ENCODE data around the gene ITPK1.
"Not testable (repeated sequence)": the region's sequence is repeated elsewhere in the genome, so short reads cannot be mapped to it uniquely, and the experiment has no call there.

ITPK1 gene

GRCh38 chr14:93115821-93116675, at the start of gene ITPK1:
ITPK1 (minus strand) TSS chr14:93115925; CDS start chr14:93115163, 762 bp downstream.
- peak; percentile 37 for DNase-seq (ENCODE audit: low read depth)

- no peak for DNase-seq (ENCODE audit: low read depth)
These were observed 47.8 kb upstream of the ITPK1 start for GRCh38 chr14:93163564-93163963.

- DNase-seq (ENCODE audit: low read depth): no peak
These were observed 45.8 kb upstream of the ITPK1 start for GRCh38 chr14:93161411-93161940.

- no peak for DNase-seq (ENCODE audit: low read depth)
These were observed 44.7 kb upstream of the ITPK1 start for GRCh38 chr14:93160353-93160801.

GRCh38 chr14:93159625-93160352, 44.1 kb upstream of the ITPK1 start:
- not testable (repeated sequence) for DNase-seq (ENCODE audit: low read depth)

GRCh38 chr14:93158349-93158748, 42.6 kb upstream of the ITPK1 start:
- DNase-seq (ENCODE audit: low read depth): not testable (repeated sequence)

- no peak for DNase-seq (ENCODE audit: low read depth)
These were observed 41.1 kb upstream of the ITPK1 start for GRCh38 chr14:93156693-93157369.

GRCh38 chr14:93155667-93156066, 39.9 kb upstream of the ITPK1 start:
- DNase-seq (ENCODE audit: low read depth): no peak

- no peak for DNase-seq (ENCODE audit: low read depth)
These were observed 37.4 kb upstream of the ITPK1 start for GRCh38 chr14:93153121-93153520.

GRCh38 chr14:93150227-93151208, 34.8 kb upstream of the ITPK1 start:
- DNase-seq (ENCODE audit: low read depth): no peak

- DNase-seq (ENCODE audit: low read depth): no peak
These were observed 33.3 kb upstream of the ITPK1 start for GRCh38 chr14:93148979-93149378.

- DNase-seq (ENCODE audit: low read depth): no peak
These were observed 30.4 kb upstream of the ITPK1 start for GRCh38 chr14:93146119-93146518.

GRCh38 chr14:93142854-93143652, 27.3 kb upstream of the ITPK1 start:
- DNase-seq (ENCODE audit: low read depth): no peak

GRCh38 chr14:93137864-93138263, 22.1 kb upstream of the ITPK1 start:
- no peak for DNase-seq (ENCODE audit: low read depth)

GRCh38 chr14:93136508-93136907, 20.8 kb upstream of the ITPK1 start:
- not testable (repeated sequence) for DNase-seq (ENCODE audit: low read depth)

GRCh38 chr14:93136009-93136408, 20.3 kb upstream of the ITPK1 start:
- no peak for DNase-seq (ENCODE audit: low read depth)

GRCh38 chr14:93135399-93135798, 19.7 kb upstream of the ITPK1 start:
- DNase-seq (ENCODE audit: low read depth): no peak

GRCh38 chr14:93133464-93133863, 17.7 kb upstream of the ITPK1 start:
- no peak for DNase-seq (ENCODE audit: low read depth)

GRCh38 chr14:93132472-93133065, 16.8 kb upstream of the ITPK1 start:
- no peak for DNase-seq (ENCODE audit: low read depth)
